Renal pelvis (tissue), 4 donors: ENCODE results near the gene NCKAP5. TPM values are rescaled to one million over a fixed set of nuclear protein-coding genes. Genes with fewer than 3 reads are reported as not detected.
"Not testable (repeated sequence)": the region's sequence is repeated elsewhere in the genome, so short reads cannot be mapped to it uniquely, and the experiment has no call there.

ENCODE experiments used
- DNase-seq: peaks from one replicate; pipeline ENCODE4 v3.0.0-alpha.2; 2013
- polyA plus RNA-seq, 3 donors: library from polyadenylated mRNA; unstranded; fragments of 120-200 nt; gene quantifications; one replicate each; pipeline ENCODE4 v1.2.1, GENCODE V29; 2013; ENCODE audit not compliant: insufficient read length in 3 of 3

Gene NCKAP5
- polyA plus RNA-seq, 3 donors, result 6.2 to 6.5 (median 6.3) TPM

DNA sequence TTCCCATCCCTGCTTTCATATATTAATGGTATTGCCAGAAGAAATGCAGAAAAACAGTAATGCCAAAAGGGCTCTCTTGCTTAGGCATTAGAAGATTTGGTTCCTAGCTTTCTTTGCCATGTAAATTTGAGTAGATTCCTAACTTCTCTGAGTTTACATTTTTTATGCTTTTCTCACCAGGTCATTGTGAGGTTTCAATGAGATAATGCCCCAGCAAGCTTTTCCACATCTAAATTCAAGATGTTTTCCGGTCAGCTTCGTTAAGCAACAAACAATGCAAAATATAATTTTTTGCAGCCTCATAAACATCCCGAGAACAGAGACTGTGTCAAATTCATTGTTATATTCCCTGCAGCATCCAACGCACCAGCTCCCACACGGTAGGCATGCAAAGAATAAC, 44.9 kb downstream of the NCKAP5 start:
- DNase-seq, result no peak

DNA sequence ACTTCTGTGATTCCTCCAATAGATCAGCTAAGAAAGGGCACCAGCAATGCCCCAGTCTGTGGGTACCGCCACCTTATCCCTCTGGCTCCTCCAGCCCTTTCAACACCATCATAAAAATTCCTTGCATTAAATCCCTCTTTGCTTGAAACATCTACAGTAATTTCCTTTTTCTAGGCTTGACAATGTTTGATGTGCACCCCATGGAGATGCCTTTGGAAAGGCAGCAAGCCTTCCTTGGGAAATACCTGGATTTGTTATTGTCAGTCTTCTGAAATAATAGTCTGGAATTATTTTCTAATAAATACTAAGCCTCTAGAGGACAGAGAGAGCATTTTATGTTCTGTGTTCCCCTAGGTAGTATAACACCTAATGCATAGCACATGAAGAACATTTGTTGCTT, 46.1 kb downstream of the NCKAP5 start:
- no peak for DNase-seq

DNA sequence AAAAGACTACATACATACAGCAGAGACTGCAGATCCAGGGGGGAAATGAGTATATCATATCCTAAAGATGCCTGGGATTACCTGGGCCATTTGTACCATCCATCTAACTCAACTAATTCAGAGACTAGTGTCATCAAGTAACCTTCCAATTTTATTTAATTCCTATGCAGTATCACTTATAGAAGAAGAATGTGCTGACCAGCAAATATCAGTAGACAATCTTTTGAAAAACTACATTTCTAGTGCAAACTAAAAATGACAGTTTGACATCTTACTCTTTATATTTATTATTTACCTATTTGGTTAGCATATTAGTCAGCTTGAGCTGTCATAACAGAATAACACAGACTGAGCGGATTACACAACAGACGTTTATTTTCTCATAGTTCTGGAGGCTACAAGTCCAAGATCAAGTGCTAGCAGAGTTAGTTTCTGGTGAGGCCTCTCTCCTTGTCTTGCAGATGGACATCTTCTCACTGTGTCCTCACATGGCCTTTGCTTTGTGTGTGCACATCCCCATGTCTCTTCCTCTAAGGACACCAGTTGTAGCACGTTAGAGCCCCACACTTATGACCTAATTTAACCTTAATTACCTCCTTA, 47.0 kb downstream of the NCKAP5 start:
- DNase-seq, result no peak

DNA sequence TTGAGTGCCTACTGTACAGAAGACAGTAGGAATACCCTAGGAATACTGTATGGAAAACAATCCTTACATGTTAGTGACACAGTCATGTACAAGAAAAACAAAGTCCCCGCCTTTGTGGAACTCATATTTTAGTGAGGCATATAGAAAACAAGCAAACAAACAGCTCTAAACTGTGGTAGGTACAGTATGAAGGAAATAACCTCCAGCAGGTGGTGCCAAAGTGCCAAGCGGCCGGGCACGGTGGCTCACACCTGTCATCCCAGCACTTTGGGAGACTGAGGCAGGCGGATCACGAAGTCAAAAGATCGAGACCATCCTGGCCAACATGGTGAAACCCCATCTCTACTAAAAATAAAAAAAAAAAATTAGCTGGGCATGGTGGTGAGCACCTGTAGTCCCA, 48.6 kb downstream of the NCKAP5 start:
- not testable (repeated sequence) for DNase-seq

- DNase-seq, result no peak
These were observed 49.4 kb downstream of the NCKAP5 start for GRCh38 chr2:133518700-133519344.

DNA sequence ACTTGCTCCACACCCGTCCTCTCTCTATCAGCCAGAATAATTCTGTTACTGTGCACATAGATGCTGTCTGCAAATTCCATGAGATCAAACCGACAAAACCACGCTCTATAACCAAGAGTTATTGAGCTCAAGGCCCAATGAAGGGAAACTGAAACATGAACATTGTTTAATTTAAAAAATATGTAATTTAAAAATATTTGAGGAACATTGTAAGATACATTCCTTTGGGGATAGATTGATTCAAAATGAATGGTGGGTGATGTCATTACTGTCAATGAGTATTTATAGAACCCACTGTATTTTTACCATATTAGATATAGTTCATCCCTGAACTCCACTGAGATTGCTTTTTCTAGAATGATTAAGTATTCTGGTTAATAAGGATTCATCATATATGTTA, 50.4 kb downstream of the NCKAP5 start:
- DNase-seq, result no peak

DNA sequence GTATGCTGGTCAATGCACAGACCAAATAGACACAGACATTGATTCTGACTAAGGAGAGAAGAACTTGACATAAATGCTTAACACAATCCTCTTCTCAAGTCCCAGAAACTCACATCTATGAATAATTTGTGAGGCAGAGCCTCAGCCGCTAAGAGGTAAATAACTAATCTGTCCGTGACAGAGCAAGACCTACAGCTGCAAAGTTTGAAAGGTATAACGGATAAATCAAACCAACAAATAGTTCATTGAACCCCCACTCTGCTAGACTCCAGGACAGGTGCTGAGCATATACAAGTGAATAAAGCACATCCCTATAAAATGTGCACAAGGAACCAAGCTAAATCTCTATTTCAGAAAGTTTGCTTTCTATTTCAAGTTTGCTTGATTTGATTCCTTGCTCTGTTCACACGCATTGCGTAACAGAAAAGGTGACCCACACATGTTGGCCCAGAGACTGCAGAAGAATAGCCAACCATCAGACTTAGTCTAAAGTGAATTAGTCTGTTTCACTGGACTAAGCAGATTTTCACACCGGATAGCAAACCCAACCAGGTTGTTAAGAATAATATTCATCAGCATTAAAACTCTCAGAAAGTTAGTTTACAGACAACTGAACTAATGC, 51.7 kb downstream of the NCKAP5 start:
- no peak for DNase-seq

DNA sequence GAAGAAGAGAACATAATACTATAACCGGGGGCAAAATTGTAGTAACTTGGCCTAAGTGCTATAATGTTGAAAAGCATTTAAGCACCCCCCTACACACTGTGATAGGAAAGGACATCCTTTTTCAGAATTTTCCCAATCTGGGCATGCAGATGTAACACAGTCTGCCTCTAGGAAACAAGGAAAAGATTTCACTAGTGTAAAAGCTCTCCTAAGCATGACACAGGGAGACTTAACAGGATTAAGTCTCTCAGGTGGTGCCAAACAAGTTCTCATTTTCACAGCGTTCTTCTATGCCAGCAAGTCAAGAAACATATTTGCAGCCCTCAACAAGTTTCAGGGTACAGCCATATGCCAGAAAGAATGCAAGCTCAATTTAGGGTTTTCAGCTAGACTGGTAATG, 53.0 kb downstream of the NCKAP5 start:
- DNase-seq, result no peak

DNA sequence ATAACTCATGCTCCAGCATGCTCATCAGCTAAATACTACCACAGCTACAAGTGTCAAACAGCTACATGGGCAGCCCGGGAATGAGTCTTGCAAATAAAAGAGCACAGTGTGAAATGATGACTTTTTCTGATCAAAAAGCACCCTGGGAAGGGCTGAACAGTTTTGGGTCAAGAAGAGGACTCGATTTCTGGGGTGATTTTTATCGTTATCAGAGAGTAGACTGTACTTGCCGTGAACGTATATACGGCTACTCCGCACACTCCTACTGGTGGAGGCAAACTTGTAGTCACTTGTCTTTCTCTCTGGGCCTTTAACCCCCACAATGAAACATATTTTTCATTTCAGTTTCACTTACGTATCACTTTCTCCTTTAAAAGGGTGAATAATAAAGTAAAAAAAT, 54.4 kb downstream of the NCKAP5 start:
- no peak for DNase-seq

GRCh38 chr2:133512121-133512520, 56.1 kb downstream of the NCKAP5 start:
- no peak for DNase-seq

DNA sequence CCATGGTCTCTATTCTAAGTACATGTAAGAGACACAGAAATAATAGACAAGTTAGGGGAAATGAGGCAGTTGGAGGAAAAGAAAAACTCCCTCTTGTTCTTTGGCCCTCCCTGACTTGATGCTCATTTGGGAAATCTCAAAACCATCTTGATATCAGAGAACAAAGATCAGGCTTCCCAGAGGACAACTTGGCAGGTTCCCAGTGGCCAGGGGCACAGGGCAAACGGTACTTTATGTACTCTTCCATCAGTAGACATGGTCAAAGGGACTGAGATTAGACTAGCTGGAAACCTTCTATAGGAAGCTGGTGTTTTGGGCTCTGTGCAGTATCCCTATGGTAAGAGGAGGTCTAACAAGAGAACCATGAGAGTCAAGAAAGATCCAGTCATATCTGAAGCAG, 56.6 kb downstream of the NCKAP5 start:
- no peak for DNase-seq

DNA sequence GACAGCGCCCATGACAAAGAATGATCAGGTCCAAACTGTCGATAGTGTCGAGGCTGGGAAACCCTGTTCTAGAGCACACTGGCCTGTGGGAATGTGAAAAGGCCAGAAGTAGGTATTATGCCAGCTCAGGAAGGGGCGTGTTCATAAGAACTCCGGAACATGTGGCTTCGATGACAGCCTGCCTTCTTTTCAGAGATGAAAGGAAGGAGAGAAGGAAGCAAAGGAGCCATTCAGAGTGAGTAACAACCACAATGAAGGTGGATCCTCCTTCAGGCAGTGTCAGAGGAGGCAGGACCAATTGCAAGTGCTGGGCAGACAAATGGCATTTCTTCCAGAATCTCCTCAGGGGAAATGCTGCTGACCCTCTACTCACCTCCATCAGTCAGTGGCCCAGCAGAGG, 58.5 kb downstream of the NCKAP5 start:
- DNase-seq, result no peak

GRCh38 chr2:133508546-133509165, 59.6 kb downstream of the NCKAP5 start:
- DNase-seq, result no peak

DNA sequence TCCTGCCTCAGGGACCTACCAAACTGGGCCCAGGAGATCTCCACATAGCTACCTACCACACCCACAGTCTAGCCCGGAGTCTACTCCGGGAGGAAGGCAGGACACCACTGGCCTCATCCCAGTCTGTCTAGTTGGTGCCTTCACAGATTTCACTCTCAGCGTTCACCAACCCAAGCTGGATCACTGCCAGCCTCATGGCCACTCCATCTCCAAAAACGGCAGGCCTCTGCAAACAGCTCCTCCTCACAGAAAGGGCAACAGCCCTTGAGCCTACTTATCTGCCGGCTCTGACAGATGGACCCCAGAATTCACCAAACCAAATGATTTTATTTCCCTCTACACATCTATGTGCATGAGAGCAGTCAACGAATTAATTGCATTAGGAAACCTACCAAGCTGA, 61.3 kb downstream of the NCKAP5 start:
- DNase-seq, result no peak

GRCh38 chr2:133504566-133505505, 63.4 kb downstream of the NCKAP5 start:
- DNase-seq, result no peak

- no peak for DNase-seq
These were observed 64.3 kb downstream of the NCKAP5 start for GRCh38 chr2:133503927-133504326.

- DNase-seq, result no peak
These were observed 64.9 kb downstream of the NCKAP5 start for GRCh38 chr2:133503323-133503722.

DNA sequence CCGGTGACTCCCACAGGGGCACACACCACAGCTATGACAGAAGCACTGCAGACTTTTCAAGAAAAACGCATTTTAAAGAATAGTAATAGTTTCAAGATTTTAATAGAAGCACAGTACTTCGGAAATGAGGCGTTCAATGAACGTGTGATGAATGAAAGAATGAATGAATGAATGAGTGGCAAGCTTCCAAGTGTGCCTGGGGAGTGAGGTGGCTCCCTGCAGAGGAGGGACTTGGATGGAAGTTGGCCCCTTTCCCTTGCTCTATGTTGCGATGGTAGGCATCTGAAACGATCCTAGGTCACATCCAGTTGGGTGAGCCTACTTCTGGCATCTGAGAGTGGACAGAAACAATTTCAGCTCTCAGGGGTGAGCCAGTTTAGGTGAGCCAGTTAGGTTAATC, 65.6 kb downstream of the NCKAP5 start:
- DNase-seq, result no peak

DNA sequence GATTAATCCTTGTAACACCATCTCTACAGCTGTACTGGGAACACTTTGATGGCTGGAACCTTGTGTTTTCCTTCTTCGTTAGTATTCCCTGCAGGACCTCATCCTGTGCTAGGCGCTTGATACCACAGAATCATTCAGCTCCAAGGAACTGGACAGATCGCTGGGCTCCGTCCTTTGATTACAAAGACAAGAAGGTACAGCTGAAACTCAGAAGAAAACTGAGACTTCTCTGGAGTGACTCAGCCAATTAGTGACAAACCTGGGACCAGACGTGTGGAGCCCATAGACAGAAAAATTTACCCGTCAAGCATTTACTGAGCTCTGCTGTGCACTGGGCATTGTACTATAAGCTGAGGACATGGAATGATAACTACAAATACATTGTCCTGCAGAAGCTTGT, 67.3 kb downstream of the NCKAP5 start:
- no peak for DNase-seq

- no peak for DNase-seq
These were observed 69.3 kb downstream of the NCKAP5 start for GRCh38 chr2:133498662-133499585.
